HG03025 (cell line): ENCODE data around the gene UBE4B.
A peak's percentile ranks its signal among the peaks of the same experiment; 100 is the strongest.
"Not testable (repeated sequence)": the region's sequence is repeated elsewhere in the genome, so short reads cannot be mapped to it uniquely, and the experiment has no call there.

ENCODE experiments used
- ATAC-seq: cut with Tn5 transposase; IDR thresholded peaks from one replicate; pipeline ENCODE4 v1.9.1; 2021; ENCODE audit warnings: mild to moderate bottlenecking, moderate library complexity; ENCODE audit not compliant: unreplicated experiment, low FRiP score

Gene UBE4B

GRCh38 chr1:10032590-10033358, at the start of gene UBE4B:
Gene UBE4B, plus strand, starts transcription at chr1:10032958. Its CDS starts 713 bp downstream, at chr1:10033671.
- peak; percentile 95 for ATAC-seq

- no peak for ATAC-seq
Measured at GRCh38 chr1:9984253-9984652, 48.5 kb upstream of the UBE4B start.

GRCh38 chr1:9985001-9985400, 47.8 kb upstream of the UBE4B start:
- no peak for ATAC-seq

GRCh38 chr1:9989773-9990172, 43.0 kb upstream of the UBE4B start:
- no peak for ATAC-seq

- ATAC-seq: no peak
Measured at GRCh38 chr1:9990944-9991343, 41.8 kb upstream of the UBE4B start.

GRCh38 chr1:9992910-9993309, 39.8 kb upstream of the UBE4B start:
- no peak for ATAC-seq

GRCh38 chr1:9993561-9994075, 39.1 kb upstream of the UBE4B start:
- ATAC-seq: no peak

GRCh38 chr1:9996624-9997582, 35.9 kb upstream of the UBE4B start, which contains the start of gene RBP7:
Gene RBP7, plus strand, starts transcription at chr1:9997228. Its CDS starts 31 bp downstream, at chr1:9997259.
- no peak for ATAC-seq

- ATAC-seq: no peak
Measured at GRCh38 chr1:10001016-10001665, 31.6 kb upstream of the UBE4B start.

GRCh38 chr1:10005248-10005647, 27.5 kb upstream of the UBE4B start:
- ATAC-seq: not testable (repeated sequence)

GRCh38 chr1:10007169-10007568, 25.6 kb upstream of the UBE4B start:
- no peak for ATAC-seq

- ATAC-seq: no peak
Measured at GRCh38 chr1:10014016-10014415, 18.7 kb upstream of the UBE4B start.

- ATAC-seq: no peak
Measured at GRCh38 chr1:10019561-10019960, 13.2 kb upstream of the UBE4B start.

GRCh38 chr1:10020086-10020485, 12.7 kb upstream of the UBE4B start:
- ATAC-seq: no peak

- ATAC-seq: not testable (repeated sequence)
Measured at GRCh38 chr1:10020678-10021077, 12.1 kb upstream of the UBE4B start.

- not testable (repeated sequence) for ATAC-seq
Measured at GRCh38 chr1:10021992-10022391, 10.8 kb upstream of the UBE4B start.

- no peak for ATAC-seq
Measured at GRCh38 chr1:10022656-10023055, 10.1 kb upstream of the UBE4B start.

- no peak for ATAC-seq
Measured at GRCh38 chr1:10025354-10025753, 7.4 kb upstream of the UBE4B start.

- no peak for ATAC-seq
Measured at GRCh38 chr1:10027027-10027426, 5.7 kb upstream of the UBE4B start.

GRCh38 chr1:10028956-10029500, 3.7 kb upstream of the UBE4B start:
- ATAC-seq: not testable (repeated sequence)
